Heart left ventricle (tissue), 16 donors: ENCODE data around the gene JAK2. TPM values are rescaled to one million over a fixed set of nuclear protein-coding genes. Genes with fewer than 3 reads are reported as not detected.

Experiments
- ATAC-seq, 4 donors: fragments of 200-7000 bp; cut with Tn5 transposase; one replicate each; pipeline ENCODE4 v1.9.1; 2020 to 2022; ENCODE audit warnings: moderate library complexity in 4 of 4, mild to moderate bottlenecking in 3 of 4, moderate number of reproducible peaks in 1 of 4
- DNase-seq, 5 donors: peaks; one replicate each; pipeline ENCODE4 v3.0.0-alpha.2; 2020
- H3K27ac ChIP-seq, 12 donors: fragments of 200-600 bp; sonication (generic) in 4 of 12; one replicate each; pipeline versions ENCODE4 v1.5.0 to v1.8.0; 2016 to 2022; ENCODE audit warnings: mild to moderate bottlenecking in 2 of 12
- H3K27me3 ChIP-seq, 9 donors: fragments of 200-600 bp; sonication (generic) in 2 of 9; one replicate each; pipeline versions ENCODE4 v1.5.1 to v1.8.0; 2016 to 2022; ENCODE audit warnings: mild to moderate bottlenecking in 3 of 9
- H3K36me3 ChIP-seq, 9 donors: fragments of 200-600 bp; sonication (generic) in 2 of 9; one replicate each; pipeline versions ENCODE4 v1.5.0 to v1.8.0; 2018 to 2022; ENCODE audit warnings: mild to moderate bottlenecking in 2 of 9
- H3K4me1 ChIP-seq, 12 donors: fragments of 200-600 bp; sonication (generic) in 4 of 12; one replicate each; pipeline versions ENCODE4 v1.5.0 to v1.8.0; 2016 to 2022; ENCODE audit warnings: mild to moderate bottlenecking in 3 of 12
- H3K4me3 ChIP-seq, 12 donors: fragments of 200-600 bp; sonication (generic) in 4 of 12; one replicate each; pipeline versions ENCODE4 v1.5.0 to v1.8.0; 2017 to 2022; ENCODE audit warnings: mild to moderate bottlenecking in 9 of 12, moderate library complexity in 4 of 12
- H3K9me3 ChIP-seq, 12 donors: fragments of 200-600 bp; sonication (generic) in 4 of 12; one replicate each; pipeline versions ENCODE4 v1.5.0 to v1.8.0; 2016 to 2022; ENCODE audit warnings: mild to moderate bottlenecking in 1 of 12
- POLR2A ChIP-seq, 2 donors: fragments of 450-650 bp; IDR thresholded peaks; one replicate each; pipeline ENCODE4 v1.6.1; 2017; ENCODE audit warnings: antibody characterized with exemption in 2 of 2, mild to moderate bottlenecking in 2 of 2, moderate library complexity in 2 of 2
- WGBS, 4 donors: extraction: QIAGEN DNeasy Blood & Tissue Kit in 2 of 4; methylation state at CpG; one replicate each; pipeline versions ENCODE4 v1.1.5 to v1.1.7; 2013 to 2018; 5-methylcytosine and 5-hydroxymethylcytosine counted together
- intact Hi-C, 10 donors: fragments of 100-400 bp; cut with DNase I; formaldehyde crosslinking; loops; one replicate each; pipeline versions ENCODE4 v1.11.1 to v1.14.2; 2022
- polyA plus RNA-seq, 2 donors: library from polyadenylated mRNA; stranded (reverse); fragments of 200-250 nt; gene quantifications; one replicate each; pipeline ENCODE4 v1.2.3, GENCODE V29; 2013
- total RNA-seq, 9 donors: library from RNA; depleted of rRNA in 2 of 9; stranded (reverse); fragments of >200 nt in 2 of 9; fragmentation: NEBNext Ultra II Directional in 3 of 9; extraction: Animal tissue kit (Norgen Biotek cat#: 25700) in 3 of 9; gene quantifications; one replicate each; pipeline versions ENCODE4 v1.1.0 to v1.2.4, GENCODE V29; 2016 to 2023
- TF ChIP-seq, protein P1 (sequence below), 12 donors: fragments of 200-600 bp; sonication (generic) in 4 of 12; IDR thresholded peaks; one replicate each; pipeline versions ENCODE4 v1.5.0 to v1.8.0; 2018 to 2022; ENCODE audit warnings: antibody characterized with exemption in 12 of 12, mild to moderate bottlenecking in 5 of 12
- donor health status: ischemic (EF 13 %, LVEDD 7.1; RV severe dilation, severe dysfunction).
- donor health status: healthy with polysubstance abuse.
- donor health status: DM: no; HTN: yes; CAD: no.
- donor health status: DM: no; HTN: no; CAD: no.
- donor health status: ischemic (EF 25% LVEDD 6.9; RV normal size, moderate dysfunction).
- donor health status: ischemic (EF 25% LVEDD 5.7; RV mildly dilated, moderate dysfunction).
- donor health status: healthy.
- donor health status: DM: yes; HTN: yes; CAD: no.
- donor health status: ischemic (EF 35%, LVEDD 5.7; RV mildly dilated, moderate dysfunction).
- donor health status: nonischemic (EF 11% LVEDD 7.7; RV severe dilation, severe dysfunction).
- donor health status: DM: yes; HTN: yes; CAD: no.
- donor health status: PGD.
- donor health status: ischemic (EF 29% LVEDD 5.4; RV normal size, mild dysfunction).
- donor health status: nonischemic (EF 23%, LVEDD 6.1; RV moderate dilation, normal function).

The JAK2 gene
- total and polyA plus RNA-seq, 11 donors = 4.3 to 62.9 (median 27.9) TPM

DNA sequence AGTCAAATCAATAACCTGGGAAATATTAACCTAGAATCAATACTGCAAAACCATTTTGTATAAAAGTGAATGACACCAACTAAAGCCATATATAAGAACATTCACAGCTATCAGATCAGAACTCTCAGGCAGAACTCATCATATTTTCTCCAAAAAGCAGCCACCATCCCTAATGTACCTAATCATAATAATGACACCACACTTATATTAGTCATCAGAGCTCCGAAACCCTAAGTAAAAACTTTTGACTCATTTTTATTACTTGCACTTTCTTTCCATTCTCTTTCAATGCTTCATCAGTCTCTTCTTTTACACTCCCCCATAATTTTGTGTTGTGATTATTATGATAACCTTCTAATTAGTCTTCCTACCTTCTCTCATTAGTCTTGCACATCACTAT lies 155.1 kb downstream of the JAK2 start:
- DNase-seq = no peak
- intact Hi-C loops = no loop called here
- no peaks in the 10 kb centered on the region for H3K4me1 ChIP-seq
- no peak overlapping the region for H3K27ac ChIP-seq
- peaks cover 0 to 19% (median 9%) of the 10 kb centered on the region in 9 donors for H3K36me3 ChIP-seq
- H3K4me3 ChIP-seq = no peak overlapping the region
- no peaks in the 10 kb centered on the region for H3K27me3 ChIP-seq
- H3K9me3 ChIP-seq = peaks cover 0 to 81% (median 19%) of the 10 kb centered on the region in 12 donors
- TF ChIP-seq, protein P1, sequence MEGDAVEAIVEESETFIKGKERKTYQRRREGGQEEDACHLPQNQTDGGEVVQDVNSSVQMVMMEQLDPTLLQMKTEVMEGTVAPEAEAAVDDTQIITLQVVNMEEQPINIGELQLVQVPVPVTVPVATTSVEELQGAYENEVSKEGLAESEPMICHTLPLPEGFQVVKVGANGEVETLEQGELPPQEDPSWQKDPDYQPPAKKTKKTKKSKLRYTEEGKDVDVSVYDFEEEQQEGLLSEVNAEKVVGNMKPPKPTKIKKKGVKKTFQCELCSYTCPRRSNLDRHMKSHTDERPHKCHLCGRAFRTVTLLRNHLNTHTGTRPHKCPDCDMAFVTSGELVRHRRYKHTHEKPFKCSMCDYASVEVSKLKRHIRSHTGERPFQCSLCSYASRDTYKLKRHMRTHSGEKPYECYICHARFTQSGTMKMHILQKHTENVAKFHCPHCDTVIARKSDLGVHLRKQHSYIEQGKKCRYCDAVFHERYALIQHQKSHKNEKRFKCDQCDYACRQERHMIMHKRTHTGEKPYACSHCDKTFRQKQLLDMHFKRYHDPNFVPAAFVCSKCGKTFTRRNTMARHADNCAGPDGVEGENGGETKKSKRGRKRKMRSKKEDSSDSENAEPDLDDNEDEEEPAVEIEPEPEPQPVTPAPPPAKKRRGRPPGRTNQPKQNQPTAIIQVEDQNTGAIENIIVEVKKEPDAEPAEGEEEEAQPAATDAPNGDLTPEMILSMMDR (IDR thresholded peaks at IDR 0.05) = no peak
- no peak for TF ChIP-seq POLR2A (IDR thresholded peaks at IDR 0.05)
- WGBS, 4 donors = 90 to 95% (median 95%) methylated on average over 1 of the region's 1 CpG
- ATAC-seq = no peak

DNA sequence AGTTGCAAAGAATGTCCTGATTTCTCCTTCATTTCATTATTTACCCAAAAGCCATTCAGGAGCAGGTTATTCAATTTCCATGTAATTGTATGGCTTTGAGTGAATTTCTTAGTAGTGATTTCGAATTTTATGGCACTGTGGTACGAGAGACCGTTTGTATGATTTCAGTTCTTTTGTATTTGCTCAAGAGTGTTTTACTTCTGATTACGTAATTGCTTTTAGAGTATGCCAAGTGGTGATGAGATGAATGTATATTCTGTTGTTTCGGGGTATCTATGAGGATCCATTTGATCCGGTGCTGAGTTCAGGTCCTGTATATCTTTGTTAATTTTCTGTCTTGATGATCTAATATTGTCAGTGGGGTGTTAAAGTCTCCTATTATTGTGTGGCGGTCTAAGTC lies 159.1 kb downstream of the JAK2 start:
- Histone ChIP-seq H3K27me3 (no peaks in the 10 kb centered on the region), H3K9me3 (peaks cover 0 to 57% (median 3%) of the 10 kb centered on the region in 12 donors), H3K27ac (no peak overlapping the region), H3K4me1 (no peaks in the 10 kb centered on the region), H3K36me3 (peaks cover 0 to 51% (median 11%) of the 10 kb centered on the region in 9 donors), H3K4me3 (no peak overlapping the region)
- no peak for TF ChIP-seq POLR2A (IDR thresholded peaks at IDR 0.05)
- TF ChIP-seq, protein P1 (IDR thresholded peaks at IDR 0.05) = no peak
- ATAC-seq = no peak
- intact Hi-C loops = no loop called here
- WGBS, 4 donors = 82 to 95% (median 92%) methylated on average over 7 of the region's 7 CpGs
- DNase-seq = no peak

DNA sequence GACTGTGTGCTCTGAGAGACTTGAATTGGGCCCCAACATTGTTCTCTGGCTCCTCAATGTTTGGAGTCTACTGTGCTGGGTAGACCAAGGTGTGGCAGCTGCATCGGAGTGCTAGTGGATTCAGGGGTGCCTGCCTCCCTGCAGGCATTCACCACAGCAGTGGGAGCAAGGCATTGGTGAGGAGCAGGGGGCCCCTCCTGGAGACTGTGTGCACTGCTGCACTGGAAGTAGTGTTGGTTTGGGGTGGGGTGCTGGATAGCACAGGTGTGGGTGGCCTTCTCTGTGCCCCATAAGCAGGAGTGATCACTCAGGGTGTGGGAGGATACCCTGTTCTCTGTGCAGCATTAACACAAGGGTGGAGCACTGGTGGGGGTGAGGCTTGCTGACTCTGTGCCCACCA lies 161.2 kb downstream of the JAK2 start:
- DNase-seq (no peak), ATAC-seq (no peak)
- Histone ChIP-seq H3K4me1 (no peaks in the 10 kb centered on the region), H3K4me3 (no peak overlapping the region), H3K27ac (no peak overlapping the region), H3K27me3 (no peaks in the 10 kb centered on the region), H3K36me3 (peaks cover 0 to 51% (median 11%) of the 10 kb centered on the region in 9 donors), H3K9me3 (peaks cover 0 to 64% (median 9%) of the 10 kb centered on the region in 12 donors)
- intact Hi-C loops = no loop called here
- 92 to 100% (median 98%) methylated on average over 1 of the region's 1 CpG for WGBS, 4 donors
- TF ChIP-seq POLR2A (IDR thresholded peaks at IDR 0.05) = no peak
- TF ChIP-seq, protein P1 (IDR thresholded peaks at IDR 0.05) = no peak

Other genes starting within 250 kb of the JAK2 start
- 100 to 1,000 TPM; 117 to 231 (median 159) TPM for gene AK3, start 244.1 kb upstream of the JAK2 start, total RNA-seq
- 10 to 100 TPM; 47.8 to 49.1 TPM for gene AK3, start 244.1 kb upstream of the JAK2 start, polyA plus RNA-seq
- gene RCL1, start 192.3 kb upstream of the JAK2 start, total RNA-seq = 10 to 100 TPM in 1 of 9 donors, 1 to 10 TPM in 8; 5.1 to 10.1 (median 7.2) TPM
- 10 to 100 TPM in 1 of 2 donors, 1 to 10 TPM in 1; 3.8 to 11.3 TPM for gene RCL1, start 192.3 kb upstream of the JAK2 start, polyA plus RNA-seq
- not detected for gene INSL6, start 200.4 kb downstream of the JAK2 start, total RNA-seq
- not detected for gene INSL6, start 200.4 kb downstream of the JAK2 start, polyA plus RNA-seq
- gene INSL4, start 246.1 kb downstream of the JAK2 start, total RNA-seq = not detected
- not detected for gene INSL4, start 246.1 kb downstream of the JAK2 start, polyA plus RNA-seq